Lower leg skin (tissue), 3 donors: ENCODE data around the gene TRAPPC14.
"Not testable (repeated sequence)": the region's sequence is repeated elsewhere in the genome, so short reads cannot be mapped to it uniquely, and the experiment has no call there.

ENCODE experiments used
- POLR2A ChIP-seq, 2 donors: fragments of 450-650 bp; IDR thresholded peaks; one replicate each; pipeline ENCODE4 v1.6.1; 2016 to 2017; ENCODE audit warnings: antibody characterized with exemption in 2 of 2, mild to moderate bottlenecking in 1 of 2, moderate library complexity in 1 of 2
- TF ChIP-seq, protein P1 (sequence below), 3 donors: fragments of 450-650 bp; IDR thresholded peaks; one replicate each; pipeline ENCODE4 v1.5.1; 2016; ENCODE audit warnings: antibody characterized with exemption in 3 of 3, mild to moderate bottlenecking in 3 of 3, moderate library complexity in 2 of 3

- not testable (repeated sequence) for TF ChIP-seq POLR2A (IDR thresholded peaks at IDR 0.05)
- TF ChIP-seq, protein P1, sequence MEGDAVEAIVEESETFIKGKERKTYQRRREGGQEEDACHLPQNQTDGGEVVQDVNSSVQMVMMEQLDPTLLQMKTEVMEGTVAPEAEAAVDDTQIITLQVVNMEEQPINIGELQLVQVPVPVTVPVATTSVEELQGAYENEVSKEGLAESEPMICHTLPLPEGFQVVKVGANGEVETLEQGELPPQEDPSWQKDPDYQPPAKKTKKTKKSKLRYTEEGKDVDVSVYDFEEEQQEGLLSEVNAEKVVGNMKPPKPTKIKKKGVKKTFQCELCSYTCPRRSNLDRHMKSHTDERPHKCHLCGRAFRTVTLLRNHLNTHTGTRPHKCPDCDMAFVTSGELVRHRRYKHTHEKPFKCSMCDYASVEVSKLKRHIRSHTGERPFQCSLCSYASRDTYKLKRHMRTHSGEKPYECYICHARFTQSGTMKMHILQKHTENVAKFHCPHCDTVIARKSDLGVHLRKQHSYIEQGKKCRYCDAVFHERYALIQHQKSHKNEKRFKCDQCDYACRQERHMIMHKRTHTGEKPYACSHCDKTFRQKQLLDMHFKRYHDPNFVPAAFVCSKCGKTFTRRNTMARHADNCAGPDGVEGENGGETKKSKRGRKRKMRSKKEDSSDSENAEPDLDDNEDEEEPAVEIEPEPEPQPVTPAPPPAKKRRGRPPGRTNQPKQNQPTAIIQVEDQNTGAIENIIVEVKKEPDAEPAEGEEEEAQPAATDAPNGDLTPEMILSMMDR (IDR thresholded peaks at IDR 0.05), result not testable (repeated sequence)
These were observed 21.6 kb upstream of the TRAPPC14 start for GRCh38 chr7:100180084-100180483.
